Common myeloid progenitor, CD34-positive (primary cell): Measurements from ENCODE around the gene DEPDC1B.
"Not testable (repeated sequence)": the region's sequence is repeated elsewhere in the genome, so short reads cannot be mapped to it uniquely, and the experiment has no call there.

Source experiments
- CTCF ChIA-PET: fragments of 350-600 bp; sonication (Branson Sonifier 250); formaldehyde crosslinking; loops from one replicate; lab custom pipeline; 2021; ENCODE audit warnings: antibody characterized with exemption; lab: Charles Lee
- POLR2A ChIA-PET: fragments of 350-600 bp; sonication (Branson Sonifier 250); formaldehyde crosslinking; loops from one replicate; lab custom pipeline; 2021; ENCODE audit warnings: antibody characterized with exemption; lab: Charles Lee
- DNase-seq, 3 donors: peaks; one replicate each; pipeline versions ENCODE4 v3.0.0 to v3.0.0-alpha.2; 2013
- H3K27ac ChIP-seq, 2 experiments: 1 replicate in 1 of 2; 2 replicates in 1 of 2; pipeline ENCODE4 v1.7.0; 2013; ENCODE audit warnings: inconsistent platforms in 2 of 2, low read length in 2 of 2, mild to moderate bottlenecking in 2 of 2, low read depth in 1 of 2, moderate library complexity in 1 of 2; ENCODE audit not compliant: severe bottlenecking in 2 of 2, insufficient read depth in 1 of 2, poor library complexity in 1 of 2
- H3K27me3 ChIP-seq, 5 experiments: replicated peaks in 2 of 5; 1 replicate in 3 of 5; 2 replicates in 2 of 5; pipeline versions ENCODE4 v1.6.1 to v1.7.0; 2013; ENCODE audit warnings: low read length in 4 of 5, mild to moderate bottlenecking in 2 of 5, moderate library complexity in 2 of 5, inconsistent platforms in 1 of 5; ENCODE audit not compliant: insufficient read depth in 5 of 5, control insufficient read depth in 4 of 5
- H3K36me3 ChIP-seq, 4 experiments: 1 replicate in 2 of 4; 2 replicates in 2 of 4; pipeline versions ENCODE4 v1.6.1 to v1.7.0; 2013; ENCODE audit warnings: low read length in 3 of 4, control low read depth in 1 of 4, mild to moderate bottlenecking in 1 of 4; ENCODE audit not compliant: control insufficient read depth in 4 of 4, insufficient read depth in 4 of 4
- H3K4me1 ChIP-seq, 4 experiments: 1 replicate in 3 of 4; 2 replicates in 1 of 4; pipeline versions ENCODE4 v1.6.1 to v1.7.1; 2013; ENCODE audit warnings: low read length in 3 of 4, mild to moderate bottlenecking in 3 of 4, control low read depth in 1 of 4, inconsistent platforms in 1 of 4, moderate library complexity in 1 of 4; ENCODE audit not compliant: control insufficient read depth in 4 of 4, insufficient read depth in 4 of 4; ENCODE audit errors: control extremely low read depth in 1 of 4
- H3K4me3 ChIP-seq, 7 experiments: 1 replicate in 4 of 7; 2 replicates in 3 of 7; pipeline versions ENCODE4 v1.5.1 to v1.7.0; 2013; ENCODE audit warnings: mild to moderate bottlenecking in 7 of 7, low read length in 6 of 7, moderate library complexity in 6 of 7, inconsistent platforms in 2 of 7, low read depth in 2 of 7, control low read depth in 1 of 7; ENCODE audit not compliant: insufficient read depth in 4 of 7, control insufficient read depth in 1 of 7; ENCODE audit errors: extremely low read depth in 1 of 7
- H3K9me3 ChIP-seq, 5 experiments: 1 replicate in 4 of 5; 2 replicates in 1 of 5; pipeline versions ENCODE4 v1.6.1 to v1.7.1; 2013; ENCODE audit warnings: low read length in 4 of 5, mild to moderate bottlenecking in 2 of 5, inconsistent platforms in 1 of 5, low read depth in 1 of 5, moderate library complexity in 1 of 5; ENCODE audit not compliant: control insufficient read depth in 4 of 5, insufficient read depth in 2 of 5; ENCODE audit errors: control extremely low read depth in 1 of 5
- WGBS: methylation state at CpG from one replicate; pipeline ENCODE4 v1.1.5; 2013; ENCODE audit not compliant: insufficient coverage; 5-methylcytosine and 5-hydroxymethylcytosine counted together

Gene DEPDC1B

DNA sequence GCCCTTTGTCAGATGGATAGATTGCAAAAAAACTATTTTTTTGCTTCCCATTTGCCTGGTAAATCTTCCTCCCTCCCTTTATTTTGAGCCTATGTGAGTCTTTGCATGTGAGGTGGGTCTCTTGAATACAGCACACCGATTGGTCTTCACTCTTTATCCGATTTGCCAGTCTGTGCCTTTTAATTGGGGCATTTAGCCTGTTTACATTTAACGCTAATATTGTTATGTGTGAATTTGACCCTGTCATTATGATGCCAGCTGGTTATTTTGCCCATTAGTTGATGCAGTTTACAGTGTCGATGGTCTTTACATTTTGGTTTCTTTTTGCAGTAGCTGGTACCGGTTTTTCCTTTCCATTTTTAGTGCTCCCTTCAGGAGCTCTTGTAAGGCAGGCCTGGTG lies 13.0 kb upstream of the DEPDC1B start:
- CTCF ChIA-PET, result no interaction called here
- H3K27ac ChIP-seq, result no peak overlapping the region
- H3K9me3 ChIP-seq, result peaks cover 2 to 7% (median 3%) of the 10 kb centered on the region in 5 experiments
- no peaks in the 10 kb centered on the region for H3K36me3 ChIP-seq
- 95% methylated on average over 2 of the region's 5 CpGs for WGBS
- H3K4me1 ChIP-seq, result no peaks in the 10 kb centered on the region
- H3K4me3 ChIP-seq, result no peak overlapping the region
- H3K27me3 ChIP-seq, result no peaks in the 10 kb centered on the region
- no peak for DNase-seq
- POLR2A ChIA-PET, result no interaction called here

DNA sequence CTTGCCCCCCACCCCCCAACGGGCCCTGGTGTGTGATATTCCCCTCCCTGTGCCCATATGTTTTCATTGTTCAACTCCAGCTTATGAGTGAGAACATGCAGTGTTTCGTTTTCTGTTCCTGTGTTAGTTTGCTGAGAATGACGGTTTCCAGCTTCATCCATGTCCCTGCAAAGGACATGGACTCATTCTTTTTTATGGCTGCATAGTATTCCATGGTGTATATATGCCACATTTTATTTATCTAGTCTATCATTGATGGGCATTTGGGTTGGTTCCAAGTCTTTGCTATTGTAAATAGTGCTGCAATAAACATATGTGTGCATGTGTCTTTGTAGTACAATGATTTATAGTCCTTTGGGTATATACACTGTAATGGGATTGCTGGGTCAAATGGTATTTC lies 11.9 kb upstream of the DEPDC1B start:
- H3K4me1 ChIP-seq, H3K27ac ChIP-seq, H3K27me3 ChIP-seq, POLR2A ChIA-PET, CTCF ChIA-PET, DNase-seq, H3K4me3 ChIP-seq, H3K36me3 ChIP-seq, H3K9me3 ChIP-seq: not testable (repeated sequence)
- 100% methylated on average over 1 of the region's 3 CpGs for WGBS

DNA sequence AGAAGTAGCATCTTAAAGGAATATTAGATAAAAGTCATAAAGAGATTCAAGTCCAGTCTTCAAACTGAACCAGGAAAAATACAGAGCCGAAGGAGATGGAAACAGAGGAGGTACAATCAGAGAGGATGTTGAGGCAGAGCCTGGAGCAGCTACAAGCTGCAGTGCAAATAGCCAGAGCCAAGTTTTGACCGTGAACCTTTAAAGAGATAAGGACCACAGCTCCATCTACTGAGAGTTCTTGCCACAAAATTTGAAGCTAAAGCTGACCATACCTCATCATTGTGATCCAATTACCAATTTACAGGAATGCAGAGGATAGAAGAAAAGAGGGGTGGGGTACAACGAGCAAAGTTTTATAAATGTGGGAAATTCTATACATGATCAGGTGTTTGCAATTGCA lies 10.4 kb upstream of the DEPDC1B start:
- POLR2A ChIA-PET, result no interaction called here
- Histone ChIP-seq H3K4me3 (no peak overlapping the region), H3K27me3 (no peaks in the 10 kb centered on the region), H3K27ac (no peak overlapping the region), H3K9me3 (peaks cover 0 to 4% (median 2%) of the 10 kb centered on the region in 5 experiments), H3K36me3 (no peaks in the 10 kb centered on the region), H3K4me1 (no peaks in the 10 kb centered on the region)
- 100% methylated on average over 1 of the region's 3 CpGs for WGBS
- DNase-seq, result no peak
- CTCF ChIA-PET, result no interaction called here

DNA sequence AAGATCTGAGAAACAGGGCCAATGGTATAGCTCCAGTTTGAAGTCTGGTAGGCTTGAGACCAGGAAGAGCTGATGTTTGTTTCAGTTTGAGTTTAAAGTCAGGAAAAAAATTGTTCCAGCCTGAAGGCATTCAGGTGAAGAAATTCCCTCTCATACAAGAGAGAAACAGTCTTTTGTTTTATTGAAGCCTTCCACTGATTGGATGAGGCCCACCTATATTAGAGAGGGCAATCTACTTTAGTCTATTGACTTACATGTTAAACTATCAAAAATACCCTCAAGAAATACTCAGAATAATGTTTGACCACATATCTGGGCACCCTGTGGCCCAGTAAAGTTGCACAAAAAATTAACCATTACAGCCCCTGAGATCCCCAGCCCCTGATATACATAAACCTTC lies 5.2 kb upstream of the DEPDC1B start:
- Histone ChIP-seq H3K4me1 (peaks cover 5 to 13% (median 10%) of the 10 kb centered on the region in 4 experiments), H3K9me3 (peaks cover 0 to 2% (median 0%) of the 10 kb centered on the region in 5 experiments), H3K36me3 (no peaks in the 10 kb centered on the region), H3K27ac (no peak overlapping the region), H3K27me3 (no peaks in the 10 kb centered on the region), H3K4me3 (no peak overlapping the region)
- ChIA-PET POLR2A (no interaction called here), CTCF (interaction anchor here (0.9 to 10.4 kb wide), 3 partner anchors 13 to 27 kb away, joined by 3 to 80 read pairs (median 4); no protein-coding TSS in a partner anchor)
- DNase-seq, result no peak

DNA sequence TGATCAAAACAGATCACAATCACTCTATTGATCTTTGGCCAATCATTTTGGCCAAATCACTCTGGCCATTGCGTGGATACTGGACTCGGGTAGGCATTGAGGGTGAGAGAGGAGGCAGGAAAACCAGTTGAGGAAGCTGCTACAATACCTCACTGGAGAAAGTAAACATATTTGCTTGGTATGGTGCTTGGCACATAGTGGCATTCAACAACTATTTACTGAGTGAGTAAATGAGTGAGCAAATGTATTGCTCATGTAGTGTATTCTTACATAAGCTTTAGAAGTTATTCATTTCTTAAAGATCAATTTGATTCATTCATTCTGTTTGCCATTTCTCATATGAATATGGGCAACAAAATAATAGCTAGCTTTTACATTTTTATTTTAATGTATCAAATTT lies 4.0 kb upstream of the DEPDC1B start:
- no CpG with 5 or more reads among the region's 2 CpGs for whole genome bisulfite sequencing
- DNase-seq, result no peak
- no peaks in the 10 kb centered on the region for H3K36me3 ChIP-seq
- no peak overlapping the region for H3K4me3 ChIP-seq
- ChIA-PET CTCF (interaction anchor here (10.4 kb wide), 1 partner anchor 17 kb away, joined by 80 read pairs; no protein-coding TSS in a partner anchor), POLR2A (no interaction called here)
- peaks cover 7 to 18% (median 11%) of the 10 kb centered on the region in 4 experiments for H3K4me1 ChIP-seq
- peaks cover 0 to 2% (median 0%) of the 10 kb centered on the region in 5 experiments for H3K9me3 ChIP-seq
- H3K27me3 ChIP-seq, result no peaks in the 10 kb centered on the region
- H3K27ac ChIP-seq, result no peak overlapping the region

DNA sequence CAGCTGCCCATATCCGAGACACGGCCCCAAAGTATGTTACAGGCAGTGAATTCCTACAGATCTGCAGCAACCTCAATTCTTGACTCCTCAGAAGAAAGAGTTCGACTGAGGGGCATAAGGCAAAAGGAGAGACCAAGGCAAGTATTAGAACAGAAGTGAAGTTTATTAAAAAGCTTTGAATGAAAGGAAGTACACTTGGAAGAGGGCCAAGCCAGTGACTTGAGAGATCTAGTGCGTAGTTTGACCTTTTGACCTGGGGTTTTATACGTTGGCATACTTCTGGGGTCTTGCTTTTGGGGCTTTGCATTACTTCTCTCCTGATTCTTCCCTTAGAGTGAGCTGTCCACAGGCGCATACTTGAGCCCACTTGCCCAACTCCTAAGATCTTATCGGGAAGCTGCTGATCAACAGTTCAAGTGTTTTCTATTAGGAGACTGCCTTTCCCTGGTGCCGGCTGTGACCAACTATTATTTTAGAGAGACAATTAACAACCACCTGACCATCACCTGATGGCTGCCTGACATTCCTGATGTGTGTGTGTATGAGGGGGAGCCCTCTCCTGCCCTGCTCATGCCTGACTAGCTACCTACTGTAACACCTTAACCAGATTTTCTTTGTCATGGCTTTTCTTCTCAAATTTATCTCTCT lies 1.5 kb upstream of the DEPDC1B start:
- H3K4me3 ChIP-seq, result no peak overlapping the region
- peak; percentile 19 to 56 (median 52) for DNase-seq
- H3K27ac ChIP-seq, result no peak overlapping the region
- no peaks in the 10 kb centered on the region for H3K27me3 ChIP-seq
- no peaks in the 10 kb centered on the region for H3K9me3 ChIP-seq
- 75% methylated on average over 7 of the region's 8 CpGs for WGBS
- ChIA-PET CTCF (interaction anchor here (0.7 to 10.4 kb wide), 3 partner anchors 14 to 183 kb away, joined by 3 to 80 read pairs (median 6); no protein-coding TSS in a partner anchor), POLR2A (no interaction called here)
- H3K36me3 ChIP-seq, result no peaks in the 10 kb centered on the region
- H3K4me1 ChIP-seq, result peaks cover 8 to 27% (median 16%) of the 10 kb centered on the region in 4 experiments

DNA sequence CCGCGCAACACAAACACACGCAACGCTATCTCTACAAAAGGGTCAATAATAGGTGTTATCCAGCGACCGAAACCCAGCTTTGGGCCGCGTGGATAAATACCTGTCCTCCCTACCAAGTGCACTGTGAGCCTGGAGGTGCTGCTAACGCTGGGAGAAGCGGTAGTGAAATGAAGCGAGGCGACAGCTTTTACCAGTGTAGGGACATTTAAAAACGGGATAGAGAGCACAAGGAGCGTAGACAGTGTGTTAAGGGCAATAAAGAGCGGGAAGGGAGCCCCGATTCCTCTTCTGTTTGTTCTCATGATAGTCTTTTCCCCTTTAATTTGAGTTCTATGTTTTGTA lies 421 bp upstream of the DEPDC1B start:
- DNase-seq, result no peak
- no peaks in the 10 kb centered on the region for H3K27me3 ChIP-seq
- 0% methylated on average over 8 of the region's 16 CpGs for WGBS
- POLR2A ChIA-PET, result no interaction called here
- H3K4me1 ChIP-seq, result peaks cover 8 to 27% (median 16%) of the 10 kb centered on the region in 4 experiments
- no peaks in the 10 kb centered on the region for H3K36me3 ChIP-seq
- H3K4me3 ChIP-seq, result peak overlapping the region; percentile 80 to 99 (median 92)
- no peaks in the 10 kb centered on the region for H3K9me3 ChIP-seq
- H3K27ac ChIP-seq, result peak overlapping the region; percentile 73 to 87
- CTCF ChIA-PET, result interaction anchor here (0.9 to 10.4 kb wide), 6 partner anchors 13 to 226 kb away, joined by 3 to 80 read pairs (median 4); no protein-coding TSS in a partner anchor
